Measurements from ENCODE around the gene MAB21L4.

Gene MAB21L4

DNA sequence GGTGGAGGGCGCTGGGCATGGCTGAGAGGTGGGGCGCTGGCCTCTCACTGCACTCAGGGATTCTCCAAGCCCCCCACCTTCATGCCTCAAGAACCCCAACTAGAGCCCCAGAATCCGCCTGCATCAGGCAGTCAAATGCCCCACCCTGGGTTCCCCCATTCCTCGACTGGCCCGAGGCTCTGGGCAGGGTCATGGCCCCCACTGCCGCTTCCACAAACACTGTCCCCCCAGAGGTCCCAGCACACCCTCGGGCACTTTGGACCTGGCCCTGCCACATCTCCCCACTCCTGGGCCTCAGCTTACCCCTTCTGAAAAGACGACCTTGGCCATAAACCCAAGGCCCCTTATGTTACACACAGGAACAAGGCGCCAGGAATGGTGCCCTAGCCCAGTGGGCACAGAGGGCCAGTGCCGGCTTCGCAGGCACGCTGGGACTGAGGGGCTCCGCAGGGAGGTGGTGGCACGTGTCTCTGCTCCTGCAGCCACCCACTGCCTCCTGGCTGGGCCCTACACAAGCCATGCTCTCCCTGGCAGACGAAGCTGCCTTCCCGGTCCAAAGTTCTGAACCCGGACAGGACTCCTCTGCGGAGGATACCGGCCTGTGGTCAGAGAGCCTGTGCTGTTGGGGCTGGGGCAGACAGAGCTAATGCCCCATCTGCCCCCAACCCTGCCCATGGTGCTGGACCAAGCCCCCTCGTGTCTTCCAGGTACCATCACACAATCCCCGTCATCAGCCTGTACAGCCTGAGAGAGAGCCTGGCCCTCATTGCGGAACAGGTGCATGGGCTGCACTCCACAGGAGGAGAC is 20.5 kb downstream of the MAB21L4 start:
- DNase-seq, result no peak

GRCh38 chr2:240874715-240875227 is 21.2 kb downstream of the MAB21L4 start:
- no peak for DNase-seq

DNA sequence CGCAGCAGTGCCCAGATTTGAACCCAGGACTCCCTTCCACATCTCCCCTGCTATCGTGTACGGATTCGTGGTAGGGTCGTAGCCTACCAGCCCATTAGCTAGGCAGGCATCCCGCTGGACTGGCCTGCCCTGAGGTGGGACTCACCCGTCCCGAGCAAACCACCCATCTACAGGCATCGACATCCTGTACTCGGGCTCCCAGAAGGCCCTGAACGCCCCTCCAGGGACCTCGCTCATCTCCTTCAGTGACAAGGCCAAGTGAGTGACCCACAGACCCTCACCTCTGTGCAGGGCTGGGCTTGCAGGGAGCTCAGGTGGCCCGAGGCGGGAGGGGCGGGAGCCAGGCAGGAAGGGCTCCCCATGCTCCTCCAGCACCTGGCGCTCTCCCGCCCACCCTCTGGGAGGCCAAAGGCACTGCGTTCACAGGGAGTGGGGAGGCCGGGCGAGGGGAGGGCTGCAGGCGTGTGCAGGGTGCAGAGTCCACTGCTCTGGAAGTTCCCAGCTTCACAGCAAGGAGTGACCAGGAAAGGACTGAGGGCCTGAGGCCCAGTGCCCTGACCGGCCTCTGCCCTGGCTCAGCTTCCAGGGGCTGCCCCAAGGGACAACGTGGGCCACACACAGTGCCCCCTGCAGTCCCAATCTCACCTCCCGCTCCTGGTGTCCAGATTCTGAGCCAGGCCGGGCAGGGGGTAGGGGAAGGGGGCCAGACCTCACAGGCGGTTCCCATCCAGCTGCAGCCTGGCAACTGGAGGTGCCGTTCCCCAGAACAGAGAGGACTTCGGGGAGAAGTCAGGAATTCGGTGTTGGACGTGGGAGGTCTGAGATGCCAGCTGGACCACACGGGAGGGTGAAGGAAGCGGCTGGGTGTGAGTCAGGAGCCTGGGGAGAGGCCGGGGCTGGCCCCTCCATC is 21.9 kb downstream of the MAB21L4 start:
- DNase-seq, result no peak

- DNase-seq, result no peak
Measured at GRCh38 chr2:240873098-240873788, 22.7 kb downstream of the MAB21L4 start.

- no peak for DNase-seq
Measured at GRCh38 chr2:240872317-240873097, 23.4 kb downstream of the MAB21L4 start.

GRCh38 chr2:240871071-240871958 is 24.6 kb downstream of the MAB21L4 start:
- DNase-seq, result no peak

- DNase-seq, result no peak
Measured at GRCh38 chr2:240869956-240870875, 25.7 kb downstream of the MAB21L4 start.

GRCh38 chr2:240869109-240869955 is 26.6 kb downstream of the MAB21L4 start:
- DNase-seq, result no peak

GRCh38 chr2:240868286-240869108 is 27.5 kb downstream of the MAB21L4 start, which contains the start of gene AGXT:
Gene AGXT (plus strand): TSS chr2:240868824. CDS start chr2:240868866, 42 bp downstream.
- no peak for DNase-seq

GRCh38 chr2:240865391-240865790 is 30.6 kb downstream of the MAB21L4 start:
- no peak for DNase-seq

DNA sequence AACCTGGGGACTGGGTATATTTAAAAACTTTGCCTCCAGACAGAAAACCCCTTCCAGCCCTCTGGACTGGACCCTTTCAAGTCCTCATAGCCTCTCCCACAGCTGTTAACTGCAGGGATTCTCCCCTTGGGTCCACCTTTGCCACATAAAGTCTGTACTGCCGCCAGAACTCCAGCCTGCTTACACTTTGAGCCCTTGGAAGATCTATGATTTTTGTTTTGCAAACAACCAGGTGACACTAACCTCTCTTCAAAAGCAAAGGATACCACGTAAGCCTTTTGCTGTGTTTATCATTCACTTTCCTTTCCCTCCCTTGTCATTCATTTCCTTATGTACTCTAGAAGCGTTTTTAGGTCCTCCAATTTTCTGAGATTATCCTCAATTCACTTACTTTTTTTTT is 31.5 kb downstream of the MAB21L4 start:
- DNase-seq, result no peak

- DNase-seq, result no peak
Measured at GRCh38 chr2:240861547-240861946, 34.4 kb downstream of the MAB21L4 start.

GRCh38 chr2:240858871-240859270 is 37.1 kb downstream of the MAB21L4 start:
- no peak for DNase-seq

GRCh38 chr2:240858321-240858720 is 37.6 kb downstream of the MAB21L4 start:
- DNase-seq, result no peak

- no peak for DNase-seq
Measured at GRCh38 chr2:240857039-240858008, 38.6 kb downstream of the MAB21L4 start.

GRCh38 chr2:240856151-240856980 is 39.6 kb downstream of the MAB21L4 start:
- no peak for DNase-seq
